OCI-LY3 (cell line): ENCODE results near the gene TWSG1.

ENCODE experiments used
- H2AFZ ChIP-seq: fragments of 200-600, 300-600 bp; shearing (Covaris generic); 2 replicates; pipeline ENCODE4 v1.6.0; 2014; ENCODE audit warnings: antibody characterized with exemption, low read depth, low read length
- H3K27ac ChIP-seq: fragments of 200-600, 300-600 bp; sonication (generic); 2 replicates; pipeline ENCODE4 v1.5.1; 2014; ENCODE audit warnings: mild to moderate bottlenecking, low read length, moderate library complexity, mixed read lengths
- H3K27me3 ChIP-seq: fragments of 200-600, 300-600 bp; sonication (generic); 2 replicates; pipeline ENCODE4 v1.6.1; 2014; ENCODE audit warnings: low read depth, low read length, mixed read lengths
- H3K36me3 ChIP-seq: fragments of 200-600, 300-600 bp; sonication (generic); replicated peaks from 2 replicates; pipeline ENCODE3; 2014; ENCODE audit warnings: low read depth, low read length, mixed read lengths
- H3K4me1 ChIP-seq: fragments of 300-600, 200-600 bp; sonication (generic); 2 replicates; pipeline ENCODE4 v1.6.1; 2014; ENCODE audit warnings: low read length, mixed read lengths
- H3K4me2 ChIP-seq: fragments of 200-600, 300-600 bp; sonication (generic); 2 replicates; pipeline ENCODE4 v1.6.1; 2014; ENCODE audit warnings: low read length, mixed read lengths
- H3K4me3 ChIP-seq: fragments of 300-600, 200-600 bp; sonication (generic); 2 replicates; pipeline ENCODE4 v1.5.1; 2014; ENCODE audit warnings: antibody characterized with exemption, mild to moderate bottlenecking, low read length, moderate library complexity
- H3K79me2 ChIP-seq: fragments of 300-600, 200-600 bp; shearing (Covaris generic); 2 replicates; pipeline ENCODE4 v1.6.1; 2014; ENCODE audit warnings: mild to moderate bottlenecking, low read length, mixed read lengths
- H3K9ac ChIP-seq: fragments of 300-600, 200-600 bp; shearing (Covaris generic); 2 replicates; pipeline ENCODE4 v1.6.0; 2014; ENCODE audit warnings: mild to moderate bottlenecking, low read length, moderate library complexity
- H3K9me3 ChIP-seq: fragments of 200-600, 300-600 bp; shearing (Covaris generic); 2 replicates; pipeline ENCODE4 v1.6.1; 2014; ENCODE audit warnings: low read length, mixed read lengths; ENCODE audit not compliant: insufficient read depth
- H4K20me1 ChIP-seq: fragments of 200-600, 300-600 bp; sonication (generic); 2 replicates; pipeline ENCODE4 v1.6.1; 2016; ENCODE audit warnings: low read length, mixed read lengths; ENCODE audit not compliant: insufficient read depth
- EZH2phosphoT487 ChIP-seq: fragments of 200-600 bp; shearing (Covaris generic); IDR thresholded peaks from 2 replicates; pipeline ENCODE4 v1.6.1; 2018; ENCODE audit warnings: antibody characterized with exemption, mixed run types, low read depth
- TF ChIP-seq, protein P1 (sequence below): fragments of 200-600, 300-600 bp; sonication (generic); IDR thresholded peaks from 2 replicates; pipeline ENCODE4 v1.5.1; 2014; ENCODE audit warnings: antibody characterized with exemption, low read length, low read depth

TWSG1 gene

DNA sequence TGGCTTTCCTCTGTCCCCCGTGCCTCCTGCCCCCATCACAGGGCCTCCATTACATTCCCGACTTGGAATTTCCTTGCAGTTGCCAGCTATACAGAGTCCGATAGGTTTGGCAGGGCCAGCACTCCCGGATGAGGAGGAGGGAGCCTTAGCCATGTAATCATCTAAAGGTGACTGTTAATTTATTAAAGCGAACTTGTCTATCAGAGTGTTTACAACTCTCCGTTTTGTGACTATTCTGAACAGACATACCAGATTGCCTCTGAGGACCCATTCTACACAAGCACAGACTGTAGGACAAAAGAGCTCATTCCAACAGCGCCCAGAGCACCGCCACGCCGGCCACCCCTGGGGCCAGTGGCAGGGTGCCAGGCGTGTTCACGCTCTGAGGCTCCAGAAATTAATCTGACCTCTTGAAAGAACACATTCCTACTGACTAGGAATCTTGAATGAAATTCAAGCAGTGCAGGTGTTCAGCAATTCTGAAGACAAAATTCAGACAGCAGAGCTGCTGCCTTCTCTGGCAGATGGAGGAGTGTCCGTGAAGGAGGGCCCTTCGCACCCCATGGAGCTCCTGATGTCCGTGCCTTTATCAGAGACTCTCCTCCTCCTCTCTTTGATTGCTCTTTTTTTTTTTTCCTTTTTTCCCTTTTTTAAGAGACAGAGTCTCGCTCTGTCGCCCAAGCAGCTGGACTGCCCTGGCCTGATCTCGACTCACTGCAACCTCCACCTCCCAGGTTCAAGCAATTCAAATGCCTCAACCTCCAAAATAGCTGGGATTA, 82.7 kb downstream of the TWSG1 start:
- H3K4me1 ChIP-seq, result no peaks in the 10 kb centered on the region
- no peaks in the 10 kb centered on the region for H3K27me3 ChIP-seq
- H3K27ac ChIP-seq, result no peak overlapping the region
- TF ChIP-seq, protein P1, sequence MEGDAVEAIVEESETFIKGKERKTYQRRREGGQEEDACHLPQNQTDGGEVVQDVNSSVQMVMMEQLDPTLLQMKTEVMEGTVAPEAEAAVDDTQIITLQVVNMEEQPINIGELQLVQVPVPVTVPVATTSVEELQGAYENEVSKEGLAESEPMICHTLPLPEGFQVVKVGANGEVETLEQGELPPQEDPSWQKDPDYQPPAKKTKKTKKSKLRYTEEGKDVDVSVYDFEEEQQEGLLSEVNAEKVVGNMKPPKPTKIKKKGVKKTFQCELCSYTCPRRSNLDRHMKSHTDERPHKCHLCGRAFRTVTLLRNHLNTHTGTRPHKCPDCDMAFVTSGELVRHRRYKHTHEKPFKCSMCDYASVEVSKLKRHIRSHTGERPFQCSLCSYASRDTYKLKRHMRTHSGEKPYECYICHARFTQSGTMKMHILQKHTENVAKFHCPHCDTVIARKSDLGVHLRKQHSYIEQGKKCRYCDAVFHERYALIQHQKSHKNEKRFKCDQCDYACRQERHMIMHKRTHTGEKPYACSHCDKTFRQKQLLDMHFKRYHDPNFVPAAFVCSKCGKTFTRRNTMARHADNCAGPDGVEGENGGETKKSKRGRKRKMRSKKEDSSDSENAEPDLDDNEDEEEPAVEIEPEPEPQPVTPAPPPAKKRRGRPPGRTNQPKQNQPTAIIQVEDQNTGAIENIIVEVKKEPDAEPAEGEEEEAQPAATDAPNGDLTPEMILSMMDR, result no peak
- TF ChIP-seq EZH2phosphoT487, result no peak
- no peak overlapping the region for H3K4me2 ChIP-seq
- H4K20me1 ChIP-seq, result no peaks in the 10 kb centered on the region
- no peaks in the 10 kb centered on the region for H3K36me3 ChIP-seq
- H3K9me3 ChIP-seq, result no peaks in the 10 kb centered on the region
- H3K79me2 ChIP-seq, result no peaks in the 10 kb centered on the region
- no peak overlapping the region for H2AFZ ChIP-seq
- H3K9ac ChIP-seq, result no peak overlapping the region
- no peak overlapping the region for H3K4me3 ChIP-seq

GRCh38 chr18:9418047-9418690, 83.6 kb downstream of the TWSG1 start:
- H3K36me3 ChIP-seq, result no peaks in the 10 kb centered on the region
- H3K9ac ChIP-seq, result no peak overlapping the region
- H3K27me3 ChIP-seq, result no peaks in the 10 kb centered on the region
- no peak overlapping the region for H3K4me2 ChIP-seq
- no peak overlapping the region for H2AFZ ChIP-seq
- H3K4me3 ChIP-seq, result no peak overlapping the region
- H3K79me2 ChIP-seq, result no peaks in the 10 kb centered on the region
- H3K27ac ChIP-seq, result no peak overlapping the region
- H3K4me1 ChIP-seq, result no peaks in the 10 kb centered on the region
- H3K9me3 ChIP-seq, result no peaks in the 10 kb centered on the region
- no peaks in the 10 kb centered on the region for H4K20me1 ChIP-seq
- no peak for TF ChIP-seq EZH2phosphoT487

- Histone ChIP-seq H3K27me3 (no peaks in the 10 kb centered on the region), H3K79me2 (no peaks in the 10 kb centered on the region), H2AFZ (no peak overlapping the region), H3K36me3 (no peaks in the 10 kb centered on the region), H3K4me3 (no peak overlapping the region), H3K27ac (no peak overlapping the region), H3K9me3 (no peaks in the 10 kb centered on the region), H3K4me1 (no peaks in the 10 kb centered on the region), H3K9ac (no peak overlapping the region), H4K20me1 (no peaks in the 10 kb centered on the region), H3K4me2 (no peak overlapping the region)
- TF ChIP-seq, protein P1, result no peak
- no peak for TF ChIP-seq EZH2phosphoT487
These were observed 85.5 kb downstream of the TWSG1 start for GRCh38 chr18:9419956-9420631.

DNA sequence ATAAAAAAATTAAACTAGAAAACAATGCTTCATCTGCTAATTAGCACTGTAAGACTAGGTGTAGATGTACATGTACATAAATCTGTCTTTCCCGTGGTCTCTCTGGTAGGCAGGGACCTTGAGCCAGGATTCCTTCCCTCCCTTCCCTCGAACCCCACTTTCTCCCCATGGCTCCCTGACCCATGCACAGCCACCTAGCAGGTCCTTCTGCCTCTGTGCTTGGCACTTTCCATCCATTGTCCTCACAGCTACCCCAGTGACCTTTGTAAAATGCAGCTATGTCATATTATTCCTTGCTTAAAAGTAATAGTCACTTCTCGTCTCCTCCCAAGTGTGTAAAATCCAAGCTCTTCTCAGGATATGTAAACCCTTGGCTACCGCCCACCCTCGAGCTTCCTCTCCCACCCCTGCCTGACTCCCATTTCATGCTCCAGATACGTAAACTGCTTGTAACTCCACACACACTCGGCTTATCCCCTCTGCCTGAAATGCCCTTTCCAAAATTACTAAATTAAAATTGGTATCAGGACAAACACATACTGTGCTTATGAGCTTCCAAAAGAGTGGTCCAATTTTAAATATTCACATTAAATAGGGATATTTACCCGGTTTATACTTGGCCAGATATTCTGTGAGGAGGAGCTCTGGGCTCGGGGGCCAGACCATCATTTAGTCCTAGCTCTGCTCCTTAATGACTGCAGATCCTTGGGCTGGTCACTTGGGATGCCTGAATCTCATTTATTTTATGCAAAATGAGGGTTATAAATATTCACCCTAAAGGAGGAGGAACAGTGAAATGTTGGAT, 86.7 kb downstream of the TWSG1 start:
- Histone ChIP-seq H3K27me3 (no peaks in the 10 kb centered on the region), H3K4me2 (no peak overlapping the region), H3K9ac (no peak overlapping the region), H3K4me1 (no peaks in the 10 kb centered on the region), H3K9me3 (no peaks in the 10 kb centered on the region), H3K4me3 (no peak overlapping the region), H4K20me1 (no peaks in the 10 kb centered on the region), H3K36me3 (no peaks in the 10 kb centered on the region), H3K79me2 (no peaks in the 10 kb centered on the region), H3K27ac (no peak overlapping the region), H2AFZ (no peak overlapping the region)
- TF ChIP-seq EZH2phosphoT487, result no peak
- TF ChIP-seq, protein P1, result no peak
